Immature natural killer cell (primary cell): ENCODE data around the gene MMP25. TPM values are rescaled to one million over a fixed set of nuclear protein-coding genes. Genes with fewer than 3 reads are reported as not detected.

ENCODE experiments used
- DNase-seq, 3 donors: peaks; one replicate each; pipeline ENCODE4 v3.0.0; 2022; ENCODE audit warnings: mixed read lengths in 1 of 3
- H3K27ac Mint-ChIP-seq, 6 donors: one replicate each; pipeline ENCODE4 v1.8.0; 2020; ENCODE audit warnings: mixed read lengths in 6 of 6, mild to moderate bottlenecking in 5 of 6, inconsistent platforms in 4 of 6, moderate library complexity in 3 of 6
- H3K27me3 Mint-ChIP-seq, 3 donors: one replicate each; pipeline ENCODE4 v1.8.0; 2020 to 2021; ENCODE audit warnings: low read depth in 3 of 3, mild to moderate bottlenecking in 3 of 3, mixed read lengths in 3 of 3, moderate library complexity in 3 of 3, inconsistent platforms in 1 of 3
- H3K36me3 Mint-ChIP-seq, 3 donors: one replicate each; pipeline ENCODE4 v1.8.0; 2020; ENCODE audit warnings: mixed read lengths in 3 of 3, inconsistent platforms in 2 of 3, mild to moderate bottlenecking in 2 of 3
- H3K4me1 Mint-ChIP-seq, 2 donors: one replicate each; pipeline ENCODE4 v1.8.0; 2020; ENCODE audit warnings: inconsistent platforms in 2 of 2, mild to moderate bottlenecking in 2 of 2, mixed read lengths in 2 of 2, moderate library complexity in 1 of 2
- H3K4me3 Mint-ChIP-seq, 5 donors: one replicate each; pipeline ENCODE4 v1.8.0; 2020; ENCODE audit warnings: mild to moderate bottlenecking in 5 of 5, mixed read lengths in 5 of 5, inconsistent platforms in 3 of 5, moderate library complexity in 3 of 5
- H3K9me3 Mint-ChIP-seq, 6 donors: one replicate each; pipeline ENCODE4 v1.8.0; 2020; ENCODE audit warnings: mild to moderate bottlenecking in 6 of 6, mixed read lengths in 6 of 6, inconsistent platforms in 4 of 6, moderate library complexity in 3 of 6
- polyA plus RNA-seq, 3 donors: library from polyadenylated mRNA; unstranded; fragments of 300-500 nt; fragmentation: Illumina TruSeq; gene quantifications; one replicate each; pipeline ENCODE4 v1.2.3, GENCODE V29; 2021

The MMP25 gene
- polyA plus RNA-seq, 3 donors from 2014 or later, result 0.19 to 2.2 (median 0.73) TPM

DNA sequence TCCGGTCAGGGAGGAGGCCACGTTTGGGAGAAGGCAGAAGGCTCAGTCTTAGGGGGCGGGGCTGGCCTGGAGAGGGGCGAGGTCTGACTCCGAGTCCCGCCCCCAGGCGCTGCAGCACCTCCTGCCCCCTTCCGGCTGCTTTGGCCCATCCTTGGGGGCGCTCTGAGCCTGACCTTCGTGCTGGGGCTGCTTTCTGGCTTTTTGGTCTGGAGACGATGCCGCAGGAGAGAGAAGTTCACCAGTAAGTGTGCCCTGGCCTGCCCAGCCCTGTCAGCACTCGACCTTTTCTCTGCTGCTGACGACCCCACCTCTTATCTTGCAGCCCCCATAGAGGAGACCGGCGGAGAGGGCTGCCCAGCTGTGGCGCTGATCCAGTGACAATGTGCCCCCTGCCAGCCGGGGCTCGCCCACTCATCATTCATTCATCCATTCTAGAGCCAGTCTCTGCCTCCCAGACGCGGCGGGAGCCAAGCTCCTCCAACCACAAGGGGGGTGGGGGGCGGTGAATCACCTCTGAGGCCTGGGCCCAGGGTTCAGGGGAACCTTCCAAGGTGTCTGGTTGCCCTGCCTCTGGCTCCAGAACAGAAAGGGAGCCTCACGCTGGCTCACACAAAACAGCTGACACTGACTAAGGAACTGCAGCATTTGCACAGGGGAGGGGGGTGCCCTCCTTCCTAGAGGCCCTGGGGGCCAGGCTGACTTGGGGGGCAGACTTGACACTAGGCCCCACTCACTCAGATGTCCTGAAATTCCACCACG lies 24.7 kb upstream of the MMP25 start:
- H3K4me1 Mint-ChIP-seq, result peaks cover 43 to 45% of the 10 kb centered on the region in 2 donors

DNA sequence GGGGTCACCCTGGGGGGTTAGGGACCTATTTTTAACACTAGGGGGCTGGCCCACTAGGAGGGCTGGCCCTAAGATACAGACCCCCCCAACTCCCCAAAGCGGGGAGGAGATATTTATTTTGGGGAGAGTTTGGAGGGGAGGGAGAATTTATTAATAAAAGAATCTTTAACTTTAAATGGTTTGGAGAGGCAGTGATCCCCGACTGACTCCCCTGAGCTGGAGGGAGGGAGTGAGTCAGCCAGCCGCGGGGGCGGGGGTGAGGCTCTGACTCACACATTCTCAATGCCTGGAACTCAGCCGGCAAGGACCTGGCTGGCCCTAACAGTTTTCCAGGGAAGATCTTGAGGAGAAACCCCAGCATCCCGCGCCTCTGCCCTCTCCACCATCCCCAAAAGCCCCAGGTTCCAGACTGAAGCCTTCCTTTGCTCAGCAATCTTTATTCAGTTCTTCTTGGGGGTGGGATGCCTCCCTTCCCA lies 24.1 kb upstream of the MMP25 start:
- H3K36me3 Mint-ChIP-seq, result peaks cover 3 to 15% (median 4%) of the 10 kb centered on the region in 3 donors
- DNase-seq, result peak; percentile 58 to 64 (median 61)
- H3K27ac Mint-ChIP-seq, result peak overlapping the region; percentile 78 to 96 (median 82)
- no peaks in the 10 kb centered on the region for H3K9me3 Mint-ChIP-seq
- peaks cover 43 to 45% of the 10 kb centered on the region in 2 donors for H3K4me1 Mint-ChIP-seq
- H3K27me3 Mint-ChIP-seq, result peaks cover 2 to 13% (median 8%) of the 10 kb centered on the region in 3 donors
- H3K4me3 Mint-ChIP-seq, result peak overlapping the region; percentile 86 to 94 (median 90)

More for the DNA sequence above, 24.7 kb upstream of the MMP25 start:
- Mint-ChIP-seq H3K27me3 (peaks cover 6 to 13% (median 12%) of the 10 kb centered on the region in 3 donors), H3K27ac (peak overlapping the region; percentile 57 to 96 (median 86)), H3K36me3 (peaks cover 3 to 10% (median 4%) of the 10 kb centered on the region in 3 donors), H3K9me3 (no peaks in the 10 kb centered on the region), H3K4me3 (peak overlapping the region; percentile 87 to 94 (median 90))
- peak; percentile 68 to 75 (median 73) for DNase-seq

DNA sequence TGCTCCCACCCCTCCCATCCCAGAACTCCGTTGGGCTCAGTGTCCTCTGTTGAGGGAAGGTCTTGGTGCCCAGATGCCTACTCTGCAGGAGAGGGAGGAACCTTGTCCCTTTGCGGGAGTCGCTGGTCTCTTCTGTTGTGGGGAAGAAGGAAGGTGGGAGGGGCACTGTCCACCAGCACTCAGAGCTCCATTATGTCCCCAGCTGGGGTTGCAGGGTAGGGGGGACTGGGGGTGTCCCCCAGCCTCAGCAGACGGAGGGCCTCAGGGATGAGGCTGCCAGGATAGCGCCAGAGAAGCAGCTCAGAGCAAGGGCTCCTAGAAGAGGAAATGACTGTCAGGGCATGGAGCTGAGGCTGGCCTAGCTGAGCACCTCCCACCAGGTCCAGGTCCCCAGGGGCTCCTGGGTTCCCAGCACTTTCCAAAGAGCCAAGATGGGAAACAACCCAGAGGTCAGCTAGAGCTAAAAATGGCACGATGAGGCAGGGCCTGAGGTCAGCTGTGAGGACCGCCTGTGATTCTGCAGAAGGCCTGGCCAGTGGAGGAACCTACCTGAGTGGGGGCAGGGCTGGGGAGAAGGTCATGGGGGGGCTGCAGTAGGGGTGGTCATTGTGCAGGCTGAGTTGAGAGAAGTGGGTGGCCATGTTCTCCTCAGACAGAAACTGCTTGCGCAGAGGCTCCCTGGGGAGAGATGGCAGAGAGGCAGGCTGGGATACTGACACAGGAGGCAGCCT lies 23.5 kb upstream of the MMP25 start:
- Mint-ChIP-seq H3K27ac (peak overlapping the region; percentile 79 to 96 (median 83)), H3K4me1 (peaks cover 43 to 45% of the 10 kb centered on the region in 2 donors)

DNA sequence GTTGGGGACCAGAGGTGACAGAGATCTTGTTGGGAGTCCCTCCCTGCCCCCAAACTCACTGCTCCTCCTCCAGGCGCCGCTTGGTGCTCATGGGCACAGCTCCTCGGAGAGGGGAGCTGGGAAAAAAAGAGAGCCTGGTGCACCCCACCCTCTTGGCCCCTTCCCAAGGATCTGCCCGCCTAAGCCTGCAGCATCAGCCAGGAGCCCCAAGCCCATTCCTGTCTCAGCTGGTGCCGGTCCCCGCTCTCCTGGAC lies 23.0 kb upstream of the MMP25 start:
- Mint-ChIP-seq H3K9me3 (no peaks in the 10 kb centered on the region), H3K27ac (peak overlapping the region; percentile 79 to 96 (median 88)), H3K36me3 (peaks cover 3 to 15% (median 4%) of the 10 kb centered on the region in 3 donors), H3K27me3 (peaks cover 2 to 11% (median 8%) of the 10 kb centered on the region in 3 donors), H3K4me3 (peak overlapping the region; percentile 86 to 94 (median 90)), H3K4me1 (peaks cover 44 to 45% of the 10 kb centered on the region in 2 donors)
- no peak for DNase-seq

More for the DNA sequence above, 23.5 kb upstream of the MMP25 start:
- DNase-seq, result no peak
- Mint-ChIP-seq H3K4me3 (peak overlapping the region; percentile 86 to 94 (median 90)), H3K27me3 (peaks cover 2 to 13% (median 8%) of the 10 kb centered on the region in 3 donors), H3K9me3 (no peaks in the 10 kb centered on the region), H3K36me3 (peaks cover 3 to 15% (median 4%) of the 10 kb centered on the region in 3 donors)

- peaks cover 3 to 11% (median 9%) of the 10 kb centered on the region in 3 donors for H3K27me3 Mint-ChIP-seq
- H3K4me1 Mint-ChIP-seq, result peaks cover 45% of the 10 kb centered on the region in 2 donors
- peak; percentile 92 for DNase-seq
- peak within 1 kb of the TSS; percentile 79 to 96 (median 94) for H3K27ac Mint-ChIP-seq
- no peaks in the 10 kb centered on the region for H3K9me3 Mint-ChIP-seq
- H3K4me3 Mint-ChIP-seq, result peak within 1 kb of the TSS; percentile 86 to 94 (median 90)
- H3K36me3 Mint-ChIP-seq, result peaks cover 3 to 15% (median 4%) of the 10 kb centered on the region in 3 donors
Measured at GRCh38 chr16:3023669-3024478, 22.5 kb upstream of the MMP25 start, which contains the start of the genes HCFC1R1 and THOC6. Gene HCFC1R1 (minus strand): TSS chr16:3023942. CDS start chr16:3023941, 1 bp downstream. Gene THOC6 (plus strand): TSS chr16:3024035. CDS start chr16:3024327, 292 bp downstream.

- Mint-ChIP-seq H3K4me1 (peaks cover 45 to 47% of the 10 kb centered on the region in 2 donors), H3K9me3 (no peaks in the 10 kb centered on the region), H3K36me3 (peaks cover 4 to 15% (median 7%) of the 10 kb centered on the region in 3 donors), H3K27ac (no peak overlapping the region), H3K27me3 (peaks cover 7 to 12% (median 8%) of the 10 kb centered on the region in 3 donors), H3K4me3 (peak overlapping the region in 1 of 5 donors; percentile 4)
- DNase-seq, result no peak
Measured at GRCh38 chr16:3025032-3026002, 21.0 kb upstream of the MMP25 start.

DNA sequence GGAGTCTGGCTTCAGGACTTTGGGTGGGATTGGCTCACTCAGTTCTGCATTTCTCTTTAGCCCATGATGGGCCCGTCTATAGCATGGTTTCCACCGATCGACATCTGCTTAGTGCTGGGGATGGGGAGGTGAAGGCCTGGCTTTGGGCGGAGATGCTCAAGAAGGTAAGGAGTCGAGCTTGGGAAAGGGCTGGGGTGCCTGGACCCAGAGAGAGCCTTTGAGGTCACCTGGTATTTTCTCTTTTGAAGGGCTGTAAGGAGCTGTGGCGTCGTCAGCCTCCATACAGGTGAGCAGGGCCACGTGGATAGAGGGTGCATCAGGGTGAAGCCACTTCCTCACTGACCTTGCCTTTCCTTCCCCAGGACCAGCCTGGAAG lies 20.4 kb upstream of the MMP25 start:
- Mint-ChIP-seq H3K9me3 (no peaks in the 10 kb centered on the region), H3K36me3 (peaks cover 4 to 15% (median 7%) of the 10 kb centered on the region in 3 donors), H3K27me3 (peaks cover 8 to 12% (median 9%) of the 10 kb centered on the region in 3 donors), H3K4me1 (peaks cover 40 to 43% of the 10 kb centered on the region in 2 donors), H3K27ac (no peak overlapping the region), H3K4me3 (no peak overlapping the region)
- no peak for DNase-seq

GRCh38 chr16:3026609-3027488 lies 19.5 kb upstream of the MMP25 start:
- H3K4me3 Mint-ChIP-seq, result no peak overlapping the region
- peaks cover 4 to 15% (median 7%) of the 10 kb centered on the region in 3 donors for H3K36me3 Mint-ChIP-seq
- H3K27me3 Mint-ChIP-seq, result peaks cover 5 to 10% (median 9%) of the 10 kb centered on the region in 3 donors
- H3K9me3 Mint-ChIP-seq, result peaks cover 0 to 1% (median 0%) of the 10 kb centered on the region in 6 donors
- H3K27ac Mint-ChIP-seq, result peak overlapping the region in 1 of 6 donors; percentile 24
- no peak for DNase-seq
- peaks cover 32 to 36% of the 10 kb centered on the region in 2 donors for H3K4me1 Mint-ChIP-seq

GRCh38 chr16:3027489-3027795 lies 18.9 kb upstream of the MMP25 start:
- no peak overlapping the region for H3K4me3 Mint-ChIP-seq
- peaks cover 6 to 11% (median 10%) of the 10 kb centered on the region in 3 donors for H3K27me3 Mint-ChIP-seq
- no peak for DNase-seq
- H3K36me3 Mint-ChIP-seq, result peaks cover 4 to 15% (median 7%) of the 10 kb centered on the region in 3 donors
- H3K4me1 Mint-ChIP-seq, result peaks cover 26 to 30% of the 10 kb centered on the region in 2 donors
- no peak overlapping the region for H3K27ac Mint-ChIP-seq
- H3K9me3 Mint-ChIP-seq, result peaks cover 0 to 1% (median 0%) of the 10 kb centered on the region in 6 donors

DNA sequence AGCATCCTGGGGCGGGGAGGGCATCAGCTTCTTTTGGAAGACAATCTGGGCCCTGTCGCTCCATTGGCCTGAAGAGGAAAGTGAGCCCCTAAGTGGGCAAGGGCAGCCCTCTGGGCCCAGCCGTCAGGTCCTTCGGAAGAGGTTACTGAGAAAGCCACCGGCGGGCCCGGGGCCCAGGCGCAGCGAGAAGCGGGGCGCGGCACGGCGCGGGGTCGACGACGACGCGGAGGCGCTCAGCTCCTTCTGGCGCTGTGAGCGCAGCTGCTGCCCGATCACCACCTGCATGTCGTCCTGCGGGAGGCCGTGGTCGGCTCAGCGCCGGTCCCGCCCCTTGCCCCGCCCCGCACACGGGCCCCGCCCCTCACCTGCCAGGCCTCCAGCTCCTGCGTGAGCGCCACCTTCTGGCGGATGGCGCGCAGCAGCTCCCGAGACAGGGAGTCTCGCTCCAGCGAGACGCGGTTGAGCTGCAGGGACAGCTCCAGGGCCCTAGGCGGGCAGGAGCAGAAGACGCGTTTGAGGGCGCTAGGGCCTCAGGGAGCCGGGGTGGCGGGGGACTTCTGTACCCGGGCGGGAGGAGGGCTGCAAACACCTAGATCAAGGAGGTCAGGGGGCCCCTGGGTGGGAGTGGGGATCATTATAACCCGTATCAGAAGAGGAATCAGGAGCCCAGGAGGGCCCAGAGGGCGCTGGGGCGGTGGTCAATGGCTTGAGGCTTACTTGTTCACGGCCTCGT lies 18.2 kb upstream of the MMP25 start:
- Mint-ChIP-seq H3K9me3 (peaks cover 0 to 1% (median 0%) of the 10 kb centered on the region in 6 donors), H3K27ac (no peak overlapping the region), H3K4me3 (peak overlapping the region in 2 of 5 donors; percentile 33 to 44), H3K36me3 (peaks cover 4 to 15% (median 7%) of the 10 kb centered on the region in 3 donors), H3K4me1 (peaks cover 19 to 23% of the 10 kb centered on the region in 2 donors), H3K27me3 (peaks cover 10 to 17% (median 14%) of the 10 kb centered on the region in 3 donors)
- peak; percentile 73 to 75 (median 75) for DNase-seq
